Astrocyte of the spinal cord (primary cell): ENCODE measurements around the gene MTA3.

Source experiments
- DNase-seq: peaks from one replicate; pipeline ENCODE4 v3.0.0; 2011; ENCODE audit warnings: low read depth, low spot score
- H3K4me3 ChIP-seq: 2 replicates; pipeline ENCODE4 v1.5.1; 2011; ENCODE audit warnings: low read depth, mild to moderate bottlenecking, low read length, moderate library complexity
- CTCF ChIP-seq: IDR thresholded peaks from 2 replicates; pipeline ENCODE4 v1.5.1; 2012; ENCODE audit warnings: low read depth, mild to moderate bottlenecking, low read length, inconsistent platforms
- in situ Hi-C: cut with HindIII; loops from 2 replicates; pipeline ENCODE4 v1.10.0; 2017; ENCODE audit warnings: low sequenced_read_pairs

Gene MTA3

DNA sequence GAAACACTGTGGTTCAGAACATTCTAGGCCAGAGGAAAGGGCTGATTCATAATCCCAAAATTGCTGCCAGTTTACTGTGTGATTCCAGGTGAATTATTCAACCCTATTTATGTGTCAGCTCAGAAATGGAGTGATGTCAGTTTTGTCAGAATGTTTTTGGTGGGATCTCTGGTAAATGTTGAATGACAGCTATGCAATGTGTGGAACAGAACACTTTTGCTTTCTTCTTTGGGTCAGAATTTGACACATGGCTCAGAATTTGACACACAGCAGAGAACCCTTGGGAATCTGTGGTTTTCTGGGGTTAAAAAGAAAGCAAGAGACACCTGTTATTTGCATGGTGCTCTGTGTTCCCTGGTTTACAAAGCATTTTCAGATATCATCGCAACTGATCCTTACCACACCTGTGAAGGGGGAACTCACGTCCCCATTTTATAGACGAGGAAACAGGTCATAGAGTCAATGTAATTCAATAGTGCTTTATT lies 1.6 kb upstream of the MTA3 start:
- no peak overlapping the region for H3K4me3 ChIP-seq
- DNase-seq, result no peak
- TF ChIP-seq CTCF, result no peak
- in situ Hi-C loops, result no loop called here

- no peak overlapping the region for H3K4me3 ChIP-seq
- in situ Hi-C loops, result no loop called here
- TF ChIP-seq CTCF, result no peak
- DNase-seq, result peak; percentile 46
Measured at GRCh38 chr2:42567364-42567763, 1.1 kb upstream of the MTA3 start.

GRCh38 chr2:42567806-42568400 lies 529 bp upstream of the MTA3 start:
- DNase-seq, result peak; percentile 42
- in situ Hi-C loops, result no loop called here
- TF ChIP-seq CTCF, result no peak
- H3K4me3 ChIP-seq, result no peak overlapping the region

GRCh38 chr2:42569116-42569711 lies 782 bp downstream of the MTA3 start:
- TF ChIP-seq CTCF, result no peak
- peak; percentile 33 for DNase-seq
- H3K4me3 ChIP-seq, result peak overlapping the region; percentile 81
- in situ Hi-C loops, result no loop called here

DNA sequence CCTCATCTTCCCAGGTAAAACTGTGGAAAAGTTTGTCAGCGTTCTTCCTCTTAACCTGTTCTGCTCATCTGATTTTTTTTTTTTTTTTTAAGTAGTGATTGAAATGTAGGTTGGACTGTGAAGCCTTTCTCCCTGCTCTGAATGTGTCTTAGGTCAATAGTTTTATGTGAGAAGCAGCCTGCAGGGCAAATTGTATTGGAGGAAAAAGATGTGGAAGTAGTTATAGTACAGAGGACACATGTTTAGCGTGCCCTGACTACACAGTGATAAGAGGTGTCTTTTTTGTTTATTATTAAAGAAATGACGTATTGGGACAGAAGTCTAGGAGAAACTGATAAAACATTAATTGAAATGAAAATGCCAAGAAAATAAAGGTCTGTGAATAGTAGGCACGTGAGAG lies 1.5 kb downstream of the MTA3 start:
- DNase-seq, result no peak
- TF ChIP-seq CTCF, result no peak
- peak overlapping the region; percentile 81 for H3K4me3 ChIP-seq
- in situ Hi-C loops, result no loop called here

- H3K4me3 ChIP-seq, result no peak overlapping the region
- no peak for TF ChIP-seq CTCF
- DNase-seq, result no peak
- in situ Hi-C loops, result no loop called here
Measured at GRCh38 chr2:42572297-42573081, 4.1 kb downstream of the MTA3 start.
